A673 (cell line): ENCODE data around the gene RABGEF1.

Experiments
- CTCF ChIP-seq: fragments of 300-800, 200-600 bp; sonication (generic); conservative IDR thresholded peaks from 2 replicates; pipeline ENCODE4 v1.5.1; 2017; ENCODE audit warnings: low read depth, mild to moderate bottlenecking, antibody characterized with exemption, low read length, moderate library complexity, mixed read lengths
- EZH2 ChIP-seq: fragments of 200-600 bp; sonication (generic); IDR thresholded peaks from 2 replicates; pipeline ENCODE4 v1.6.1; 2017; ENCODE audit warnings: borderline replicate concordance, low read depth, mild to moderate bottlenecking, mixed read lengths, antibody characterized with exemption, low read length; ENCODE audit not compliant: poor library complexity, severe bottlenecking

- TF ChIP-seq CTCF (no peak), EZH2 (no peak)
Measured at GRCh38 chr7:66807736-66808135, 67.2 kb downstream of the RABGEF1 start.
